HG03025 (cell line): ENCODE data around the gene PCDHGA8.
"Not testable (repeated sequence)": the region's sequence is repeated elsewhere in the genome, so short reads cannot be mapped to it uniquely, and the experiment has no call there.

ENCODE experiments used
- ATAC-seq: cut with Tn5 transposase; IDR thresholded peaks from one replicate; pipeline ENCODE4 v1.9.1; 2021; ENCODE audit warnings: mild to moderate bottlenecking, moderate library complexity; ENCODE audit not compliant: unreplicated experiment, low FRiP score

Gene PCDHGA8

DNA sequence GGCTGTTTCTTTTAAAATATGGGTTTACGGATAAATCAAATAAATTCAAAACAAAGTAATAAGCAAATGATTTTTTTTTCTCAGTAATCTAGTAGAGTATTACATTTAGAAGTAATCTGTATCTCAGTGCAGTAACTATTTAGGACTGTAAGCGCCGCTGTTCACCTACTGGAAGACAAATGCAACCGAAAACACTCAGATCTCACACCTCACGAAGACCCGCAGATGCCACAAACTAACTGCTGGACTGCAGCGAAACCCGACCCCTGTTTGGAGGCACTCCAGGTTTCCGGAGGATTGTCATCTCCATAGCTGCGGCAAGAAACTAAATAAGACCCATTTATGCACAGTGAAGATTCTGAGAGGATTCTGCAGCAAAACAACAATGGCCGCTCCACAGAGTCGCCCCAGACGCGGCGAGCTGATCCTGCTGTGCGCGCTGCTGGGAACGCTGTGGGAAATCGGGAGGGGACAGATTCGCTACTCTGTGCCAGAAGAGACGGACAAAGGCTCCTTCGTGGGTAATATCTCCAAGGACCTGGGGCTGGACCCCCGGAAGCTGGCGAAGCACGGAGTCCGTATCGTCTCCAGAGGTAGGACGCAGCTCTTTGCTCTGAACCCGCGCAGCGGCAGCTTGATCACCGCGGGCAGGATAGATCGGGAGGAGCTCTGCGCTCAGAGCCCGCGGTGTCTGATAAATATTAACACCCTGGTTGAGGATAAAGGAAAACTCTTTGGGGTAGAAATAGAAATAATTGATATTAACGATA lies at the start of gene PCDHGA8:
Gene PCDHGA8 (plus strand): TSS at position 205 of the 770 bp plus-strand sequence. CDS start 181 bp downstream, at position 386.
- ATAC-seq: no peak

DNA sequence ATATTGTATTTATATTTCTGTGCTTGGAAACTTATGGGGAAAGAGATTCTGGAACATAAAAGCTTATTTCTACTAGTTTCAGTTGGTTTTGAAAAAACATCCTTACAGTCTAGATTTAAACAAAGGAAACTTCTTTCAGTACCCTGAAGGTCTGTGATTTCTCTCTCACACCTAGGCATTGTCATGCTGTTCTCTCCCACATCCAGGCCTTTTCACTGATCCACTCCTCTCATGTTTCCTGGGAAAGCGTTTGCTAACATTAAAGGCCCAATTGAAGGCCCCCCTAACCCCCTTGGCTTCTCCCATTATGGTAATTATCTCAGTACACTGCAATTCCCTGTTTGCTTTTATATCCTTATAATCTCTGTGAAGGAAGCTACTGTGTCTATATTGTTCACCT lies 49.7 kb upstream of the PCDHGA8 start:
- ATAC-seq: no peak

DNA sequence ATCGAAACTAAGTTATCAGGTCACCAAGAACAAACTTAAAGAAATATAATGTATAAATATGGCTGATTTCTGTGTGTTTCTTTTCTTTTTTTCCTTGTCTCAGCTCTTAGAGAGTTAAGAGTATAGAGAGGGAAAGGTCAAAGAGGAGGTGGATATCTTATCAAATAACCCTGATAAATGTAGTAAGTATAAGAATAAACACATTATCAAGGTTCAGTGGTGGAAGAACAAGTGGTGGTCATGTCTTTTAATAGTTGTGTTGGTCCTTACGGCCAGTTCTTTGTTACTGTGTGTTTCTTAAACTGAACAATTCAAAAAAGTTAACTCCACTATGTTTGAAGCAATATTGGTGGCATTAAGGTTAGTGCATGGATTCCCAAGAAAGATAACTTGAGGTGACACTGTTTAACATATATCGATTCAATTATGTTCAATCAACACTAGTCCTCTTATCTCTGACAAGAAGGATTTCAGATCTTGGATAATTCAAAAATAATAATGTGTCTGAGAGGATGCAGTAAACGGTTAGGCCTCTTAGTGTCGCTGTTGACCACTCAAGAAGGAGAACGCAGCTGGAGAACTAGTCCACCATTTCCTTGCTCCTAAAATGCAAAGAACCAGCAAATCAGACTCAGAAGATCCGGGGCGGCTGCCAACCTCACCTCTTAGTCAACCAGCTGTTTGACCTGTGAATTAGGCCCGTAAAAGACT lies 49.0 kb upstream of the PCDHGA8 start, which contains the start of gene PCDHGA3:
Gene PCDHGA3 (plus strand): TSS at position 588 of the 711 bp plus-strand sequence. CDS start 205 bp downstream, outside the sequence.
- no peak for ATAC-seq

DNA sequence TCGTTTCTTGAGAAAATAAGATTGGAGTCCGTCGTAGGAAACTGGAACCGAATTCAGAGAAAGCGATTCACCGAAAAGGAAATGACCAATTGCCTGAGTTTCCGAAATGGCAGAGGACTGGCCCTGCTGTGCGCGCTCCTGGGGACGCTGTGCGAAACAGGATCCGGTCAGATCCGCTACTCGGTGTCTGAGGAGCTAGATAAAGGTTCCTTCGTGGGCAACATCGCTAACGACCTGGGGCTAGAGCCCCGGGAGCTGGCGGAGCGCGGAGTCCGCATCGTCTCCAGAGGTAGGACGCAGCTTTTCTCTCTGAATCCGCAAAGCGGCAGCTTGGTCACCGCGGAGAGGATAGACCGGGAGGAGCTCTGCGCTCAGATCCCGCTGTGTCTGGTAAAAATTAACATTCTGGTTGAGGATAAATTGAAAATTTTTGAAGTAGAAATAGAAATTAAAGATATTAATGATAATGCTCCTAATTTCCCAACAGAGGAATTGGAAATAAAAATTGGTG lies 48.4 kb upstream of the PCDHGA8 start:
- no peak for ATAC-seq

DNA sequence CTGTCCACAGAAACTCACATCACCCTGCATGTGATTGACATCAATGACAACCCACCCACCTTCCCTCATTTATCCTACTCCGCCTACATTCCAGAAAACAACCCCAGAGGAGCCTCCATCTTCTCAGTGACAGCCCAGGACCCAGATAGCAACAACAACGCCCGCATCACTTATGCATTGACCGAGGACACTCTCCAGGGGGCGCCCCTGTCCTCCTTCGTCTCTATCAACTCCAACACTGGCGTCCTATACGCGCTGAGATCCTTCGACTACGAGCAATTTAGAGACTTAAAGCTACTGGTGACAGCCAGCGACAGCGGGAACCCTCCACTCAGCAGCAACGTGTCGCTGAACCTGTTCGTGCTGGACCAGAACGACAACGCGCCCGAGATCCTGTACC lies 47.1 kb upstream of the PCDHGA8 start:
- no peak for ATAC-seq

DNA sequence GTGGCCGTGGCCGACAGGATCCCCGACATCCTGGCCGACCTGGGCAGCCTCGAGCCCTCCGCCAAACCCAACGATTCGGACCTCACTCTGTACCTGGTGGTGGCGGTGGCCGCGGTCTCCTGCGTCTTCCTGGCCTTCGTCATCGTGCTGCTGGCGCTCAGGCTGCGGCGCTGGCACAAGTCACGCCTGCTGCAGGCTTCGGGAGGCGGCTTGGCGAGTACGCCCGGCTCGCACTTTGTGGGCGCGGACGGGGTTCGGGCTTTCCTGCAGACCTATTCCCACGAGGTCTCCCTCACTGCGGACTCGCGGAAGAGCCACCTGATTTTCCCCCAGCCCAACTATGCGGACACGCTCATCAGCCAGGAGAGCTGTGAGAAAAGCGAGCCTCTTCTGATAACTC lies 46.4 kb upstream of the PCDHGA8 start:
- not testable (repeated sequence) for ATAC-seq

DNA sequence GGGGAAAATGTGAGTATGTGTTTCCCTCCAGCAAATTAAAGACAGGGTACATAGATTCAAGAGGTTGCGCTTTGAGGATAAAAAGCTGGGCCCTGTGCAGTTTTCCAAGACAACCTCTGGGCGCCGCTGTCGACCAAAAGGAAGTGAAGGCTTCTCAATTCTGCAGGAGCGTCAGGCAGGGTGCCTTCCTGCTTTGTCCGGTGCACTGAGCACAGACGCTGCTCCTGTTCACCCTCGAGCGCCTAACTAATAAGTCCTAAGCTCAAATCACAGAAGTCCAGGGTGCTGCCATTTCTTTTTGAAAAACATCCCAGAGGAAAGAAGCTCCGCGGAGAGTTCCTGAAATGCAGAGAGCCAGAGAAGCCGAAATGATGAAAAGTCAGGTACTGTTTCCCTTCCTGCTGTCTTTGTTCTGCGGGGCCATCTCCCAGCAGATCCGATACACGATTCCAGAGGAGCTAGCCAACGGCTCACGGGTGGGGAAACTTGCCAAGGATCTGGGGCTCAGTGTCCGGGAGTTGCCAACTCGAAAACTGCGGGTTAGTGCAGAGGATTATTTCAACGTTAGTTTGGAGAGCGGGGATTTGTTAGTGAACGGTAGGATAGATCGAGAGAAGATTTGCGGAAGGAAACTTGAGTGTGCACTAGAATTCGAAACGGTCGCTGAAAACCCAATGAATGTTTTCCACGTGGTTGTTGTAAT lies 42.4 kb upstream of the PCDHGA8 start, which contains the start of gene PCDHGB1:
Gene PCDHGB1 (plus strand): TSS at position 183 of the 703 bp plus-strand sequence. CDS start 162 bp downstream, at position 345.
- no peak for ATAC-seq

DNA sequence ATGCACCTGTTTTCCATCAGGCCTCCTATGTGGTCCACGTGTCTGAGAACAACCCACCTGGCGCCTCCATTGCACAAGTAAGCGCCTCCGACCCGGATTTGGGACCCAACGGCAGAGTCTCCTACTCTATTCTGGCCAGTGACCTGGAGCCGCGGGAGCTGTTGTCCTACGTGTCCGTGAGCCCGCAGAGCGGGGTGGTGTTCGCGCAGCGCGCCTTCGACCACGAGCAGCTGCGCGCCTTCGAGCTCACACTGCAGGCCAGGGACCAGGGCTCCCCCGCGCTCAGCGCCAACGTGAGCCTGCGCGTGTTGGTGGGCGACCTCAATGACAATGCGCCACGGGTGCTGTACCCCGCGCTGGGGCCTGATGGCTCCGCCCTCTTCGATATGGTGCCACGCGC lies 40.8 kb upstream of the PCDHGA8 start:
- no peak for ATAC-seq

DNA sequence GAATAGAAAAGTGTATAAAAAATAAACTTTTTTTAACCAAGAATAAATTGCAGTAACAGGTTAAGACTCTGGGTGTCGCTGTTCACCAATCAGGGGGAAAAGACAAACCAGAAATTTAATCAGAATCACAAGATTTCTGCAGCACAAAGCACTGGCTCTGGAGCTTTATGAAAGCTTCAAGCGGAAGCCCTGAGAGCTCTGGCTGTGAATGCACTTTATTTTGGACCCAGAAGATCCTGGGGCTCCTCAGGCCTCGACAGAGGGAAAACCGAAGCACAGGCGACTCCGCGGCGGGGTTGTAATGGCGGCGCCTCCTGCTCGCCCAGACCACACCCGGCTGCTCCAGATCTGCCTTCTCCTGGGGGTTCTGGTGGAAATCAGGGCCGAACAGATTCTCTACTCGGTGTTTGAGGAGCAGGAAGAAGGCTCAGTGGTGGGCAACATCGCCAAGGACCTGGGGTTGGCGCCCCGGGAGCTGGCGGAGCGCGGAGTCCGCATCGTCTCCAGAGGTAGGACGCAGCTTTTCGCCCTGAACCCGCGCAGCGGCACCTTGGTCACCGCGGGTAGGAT lies 37.4 kb upstream of the PCDHGA8 start, which contains the start of gene PCDHGA4:
Gene PCDHGA4 (plus strand): TSS at position 122 of the 570 bp plus-strand sequence. CDS start 87 bp downstream, at position 209.
- no peak for ATAC-seq

DNA sequence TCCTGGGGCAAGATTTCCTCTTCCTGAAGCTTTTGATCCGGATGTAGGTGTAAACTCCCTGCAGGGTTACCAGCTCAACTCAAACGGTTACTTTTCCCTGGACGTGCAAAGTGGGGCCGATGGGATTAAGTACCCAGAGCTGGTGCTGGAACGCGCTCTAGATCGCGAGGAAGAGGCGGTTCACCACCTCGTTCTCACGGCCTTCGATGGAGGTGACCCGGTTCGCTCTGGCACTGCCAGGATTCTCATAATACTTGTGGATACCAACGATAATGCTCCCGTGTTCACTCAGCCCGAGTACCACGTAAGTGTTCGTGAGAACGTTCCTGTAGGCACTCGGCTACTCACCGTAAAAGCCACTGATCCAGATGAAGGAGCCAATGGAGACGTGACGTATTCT lies 36.8 kb upstream of the PCDHGA8 start:
- ATAC-seq: no peak

DNA sequence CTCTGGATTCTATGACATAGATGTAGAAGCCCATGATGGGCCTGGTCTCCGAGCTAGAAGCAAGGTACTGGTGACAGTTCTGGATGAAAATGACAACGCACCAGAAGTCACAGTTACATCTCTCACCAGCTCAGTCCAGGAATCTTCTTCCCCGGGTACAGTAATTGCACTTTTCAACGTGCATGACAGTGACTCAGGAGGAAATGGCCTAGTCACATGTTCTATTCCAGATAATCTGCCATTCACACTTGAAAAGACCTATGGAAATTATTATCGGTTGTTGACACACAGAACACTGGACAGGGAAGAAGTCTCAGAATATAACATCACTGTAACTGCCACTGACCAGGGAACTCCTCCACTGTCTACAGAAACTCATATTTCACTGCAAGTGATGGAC lies 36.3 kb upstream of the PCDHGA8 start:
- no peak for ATAC-seq

DNA sequence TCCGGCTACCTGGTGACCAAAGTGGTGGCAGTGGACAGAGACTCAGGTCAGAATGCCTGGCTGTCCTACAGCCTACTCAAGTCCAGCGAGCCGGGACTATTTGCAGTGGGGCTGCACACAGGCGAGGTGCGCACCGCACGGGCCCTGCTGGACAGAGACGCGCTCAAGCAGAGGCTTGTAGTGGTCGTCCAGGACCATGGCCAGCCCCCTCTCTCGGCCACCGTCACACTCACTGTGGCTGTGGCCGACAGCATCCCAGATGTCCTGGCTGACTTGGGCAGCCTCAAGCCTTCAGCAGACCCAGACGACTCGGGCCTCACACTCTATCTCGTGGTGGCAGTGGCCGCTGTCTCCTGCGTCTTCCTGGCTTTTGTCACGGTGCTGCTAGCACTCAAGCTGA lies 35.5 kb upstream of the PCDHGA8 start:
- no peak for ATAC-seq

DNA sequence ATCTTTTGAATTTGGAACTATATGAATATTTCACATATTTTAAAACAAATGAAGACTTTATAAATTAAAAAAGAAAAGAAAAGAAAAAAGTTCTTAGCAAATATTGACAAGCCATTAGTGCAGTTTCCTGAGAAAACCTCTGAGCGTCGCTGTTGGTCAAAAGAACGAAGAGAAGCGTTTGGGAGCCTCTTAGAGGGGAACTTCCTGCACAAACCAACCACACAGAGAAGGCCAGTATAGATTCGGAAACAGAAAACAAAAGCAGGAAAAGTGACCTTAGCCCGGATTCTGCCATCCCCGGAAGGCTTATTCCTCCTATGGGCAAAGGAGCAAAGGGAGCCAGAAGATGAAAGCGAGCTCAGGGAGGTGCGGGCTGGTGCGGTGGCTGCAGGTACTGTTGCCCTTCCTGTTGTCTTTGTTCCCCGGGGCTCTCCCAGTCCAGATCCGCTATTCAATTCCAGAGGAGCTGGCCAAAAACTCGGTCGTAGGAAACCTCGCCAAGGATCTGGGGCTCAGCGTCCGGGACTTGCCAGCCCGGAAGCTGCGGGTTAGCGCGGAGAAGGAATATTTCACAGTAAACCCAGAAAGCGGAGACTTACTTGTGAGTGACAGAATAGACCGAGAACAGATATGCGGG lies 32.5 kb upstream of the PCDHGA8 start, which contains the start of gene PCDHGB2:
Gene PCDHGB2 (plus strand): TSS at position 205 of the 637 bp plus-strand sequence. CDS start 142 bp downstream, at position 347.
- no peak for ATAC-seq

DNA sequence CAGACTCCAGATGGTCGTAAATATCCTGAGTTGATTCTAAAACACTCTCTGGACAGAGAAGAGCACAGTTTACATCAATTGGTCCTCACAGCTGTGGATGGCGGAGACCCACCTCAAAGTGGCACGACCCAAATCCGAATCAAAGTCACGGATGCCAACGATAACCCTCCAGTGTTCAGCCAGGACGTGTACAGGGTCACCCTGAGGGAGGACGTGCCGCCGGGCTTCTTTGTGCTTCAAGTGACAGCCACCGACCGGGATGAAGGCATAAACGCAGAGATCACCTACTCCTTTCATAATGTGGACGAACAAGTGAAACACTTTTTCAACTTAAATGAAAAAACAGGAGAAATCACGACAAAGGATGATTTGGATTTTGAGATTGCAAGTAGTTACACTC lies 31.7 kb upstream of the PCDHGA8 start:
- no peak for ATAC-seq

DNA sequence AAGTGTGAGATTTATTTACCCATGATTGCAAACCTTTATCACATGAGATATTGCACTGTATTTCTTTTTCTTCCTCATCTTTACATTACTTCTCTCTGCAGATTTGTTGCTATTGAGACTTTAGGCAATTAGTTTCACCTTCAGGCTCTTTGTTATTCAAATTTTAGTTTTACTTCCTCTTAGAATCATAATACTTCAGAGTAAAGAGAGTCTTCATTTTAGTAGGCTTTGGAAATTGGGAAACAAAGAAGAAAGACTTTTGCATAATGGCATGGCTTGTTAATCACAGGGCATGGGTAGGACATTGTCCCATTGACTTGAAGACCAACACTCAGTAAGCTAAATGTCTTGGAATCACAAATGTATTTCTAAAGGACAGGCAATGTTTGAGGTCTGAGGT lies 29.7 kb upstream of the PCDHGA8 start:
- no peak for ATAC-seq

DNA sequence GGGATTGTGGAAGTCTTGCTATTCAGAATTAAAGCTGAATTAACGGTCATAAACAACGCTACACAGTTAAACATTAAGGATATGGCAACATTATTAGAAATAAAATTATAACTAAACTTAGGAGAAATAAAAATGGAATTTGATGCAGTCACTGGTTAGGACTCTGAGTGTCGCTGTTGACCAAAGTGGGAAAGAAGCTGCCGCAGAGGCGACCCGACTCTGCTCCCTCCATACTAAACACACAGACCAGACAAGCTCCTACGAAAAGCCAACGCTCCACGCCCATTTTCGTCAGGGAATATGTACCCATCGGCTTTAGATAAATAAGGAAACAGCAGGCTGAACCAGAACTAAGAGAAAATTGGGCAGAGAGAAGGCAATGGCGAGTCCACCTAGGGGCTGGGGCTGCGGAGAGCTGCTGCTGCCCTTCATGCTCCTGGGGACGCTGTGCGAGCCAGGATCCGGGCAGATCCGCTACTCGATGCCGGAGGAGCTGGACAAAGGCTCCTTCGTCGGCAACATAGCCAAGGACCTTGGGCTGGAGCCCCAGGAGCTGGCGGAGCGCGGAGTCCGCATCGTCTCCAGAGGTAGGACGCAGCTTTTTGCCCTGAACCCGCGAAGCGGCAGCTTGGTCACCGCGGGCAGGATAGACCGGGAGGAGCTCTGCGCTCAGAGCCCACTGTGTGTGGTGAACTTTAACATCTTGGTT lies 28.3 kb upstream of the PCDHGA8 start, which contains the start of gene PCDHGA5:
Gene PCDHGA5 (plus strand): TSS at position 211 of the 709 bp plus-strand sequence. CDS start 169 bp downstream, at position 380.
- ATAC-seq: no peak

DNA sequence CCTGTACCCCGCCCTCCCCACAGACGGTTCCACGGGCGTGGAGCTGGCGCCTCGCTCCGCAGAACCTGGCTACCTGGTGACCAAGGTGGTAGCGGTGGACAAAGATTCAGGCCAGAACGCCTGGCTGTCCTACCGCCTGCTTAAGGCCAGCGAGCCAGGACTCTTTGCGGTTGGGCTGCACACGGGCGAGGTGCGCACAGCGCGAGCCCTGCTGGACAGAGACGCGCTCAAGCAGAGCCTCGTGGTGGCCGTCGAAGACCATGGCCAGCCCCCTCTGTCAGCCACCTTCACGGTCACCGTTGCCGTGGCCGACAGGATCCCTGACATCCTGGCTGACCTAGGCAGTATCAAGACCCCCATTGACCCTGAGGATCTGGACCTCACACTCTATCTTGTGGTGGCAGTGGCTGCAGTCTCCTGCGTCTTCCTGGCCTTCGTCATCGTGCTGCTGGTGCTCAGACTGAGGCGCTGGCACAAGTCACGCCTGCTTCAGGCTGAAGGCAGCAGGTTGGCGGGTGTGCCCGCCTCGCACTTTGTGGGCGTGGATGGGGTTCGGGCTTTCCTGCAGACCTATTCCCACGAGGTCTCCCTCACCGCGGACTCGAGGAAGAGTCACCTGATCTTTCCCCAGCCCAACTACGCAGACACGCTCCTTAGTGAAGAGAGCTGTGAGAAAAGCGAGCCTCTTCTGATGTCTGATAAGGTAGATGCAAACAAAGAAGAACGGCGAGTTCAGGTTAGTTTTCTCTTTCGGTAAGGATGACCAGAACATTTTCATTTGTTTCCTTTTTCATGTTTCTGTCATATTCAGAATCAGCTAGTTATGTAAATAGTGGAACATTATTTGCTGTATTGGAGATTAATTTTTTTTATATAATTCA lies 26.2 kb upstream of the PCDHGA8 start:
- no peak for ATAC-seq
